KMS-11 (cell line): ENCODE results near the gene CRMP1.

Experiments used
- H2AFZ ChIP-seq: fragments of 200-600 bp; sonication (generic); 2 replicates; pipeline ENCODE4 v1.6.1; 2016; ENCODE audit warnings: antibody characterized with exemption, mixed run types, low read depth
- H3K27ac ChIP-seq: fragments of 200-600 bp; sonication (generic); 2 replicates; pipeline ENCODE4 v1.6.1; 2016; ENCODE audit warnings: mild to moderate bottlenecking, mixed run types
- H3K27me3 ChIP-seq: fragments of 200-600 bp; sonication (generic); 2 replicates; pipeline ENCODE4 v1.6.1; 2017; ENCODE audit warnings: mild to moderate bottlenecking, low read depth, mixed run types, moderate library complexity; ENCODE audit not compliant: insufficient read depth
- H3K36me3 ChIP-seq: fragments of 200-600 bp; sonication (generic); 2 replicates; pipeline ENCODE4 v1.6.1; 2017; ENCODE audit warnings: mild to moderate bottlenecking, mixed run types; ENCODE audit not compliant: insufficient read depth
- H3K4me1 ChIP-seq: fragments of 200-600 bp; sonication (generic); 2 replicates; pipeline ENCODE4 v1.6.1; 2016; ENCODE audit warnings: mild to moderate bottlenecking, low read depth, mixed run types; ENCODE audit not compliant: poor library complexity, severe bottlenecking
- H3K4me2 ChIP-seq: fragments of 200-600 bp; sonication (generic); 2 replicates; pipeline ENCODE4 v1.7.0; 2016; ENCODE audit warnings: mild to moderate bottlenecking, mixed run types
- H3K4me3 ChIP-seq: fragments of 200-600 bp; sonication (generic); IDR thresholded peaks from 2 replicates; pipeline ENCODE4 v1.6.1; 2017; ENCODE audit warnings: low read depth, low read length, mixed read lengths; ENCODE audit not compliant: insufficient read depth
- H3K79me2 ChIP-seq: fragments of 200-600 bp; sonication (generic); 2 replicates; pipeline ENCODE4 v1.6.1; 2016; ENCODE audit warnings: low read depth, mixed run types; ENCODE audit not compliant: insufficient read depth
- H3K9ac ChIP-seq: fragments of 200-600 bp; sonication (generic); 2 replicates; pipeline ENCODE4 v1.6.1; 2016; ENCODE audit warnings: mild to moderate bottlenecking, mixed run types
- H4K20me1 ChIP-seq: fragments of 200-600 bp; sonication (generic); 2 replicates; pipeline ENCODE4 v1.6.1; 2016; ENCODE audit warnings: mild to moderate bottlenecking, mixed run types; ENCODE audit not compliant: insufficient read depth
- CTCF ChIP-seq: fragments of 200-600 bp; sonication (generic); conservative IDR thresholded peaks from 2 replicates; pipeline ENCODE4 v1.6.1; 2017; ENCODE audit warnings: low read depth, mild to moderate bottlenecking, antibody characterized with exemption, low read length, moderate library complexity, mixed read lengths

The CRMP1 gene

GRCh38 chr4:5772528-5773270, 120.2 kb downstream of the CRMP1 start:
- Histone ChIP-seq H4K20me1 (no peaks in the 10 kb centered on the region), H3K4me1 (no peaks in the 10 kb centered on the region), H3K4me3 (no peak overlapping the region), H3K27ac (no peak overlapping the region), H3K27me3 (no peaks in the 10 kb centered on the region), H3K79me2 (no peaks in the 10 kb centered on the region), H3K36me3 (no peaks in the 10 kb centered on the region), H2AFZ (no peak overlapping the region), H3K9ac (no peak overlapping the region), H3K4me2 (no peak overlapping the region)
- no peak for TF ChIP-seq CTCF
